ENCODE results near the gene RPP14.

RPP14 gene

GRCh38 chr3:58369038-58369437 is 63.0 kb downstream of the RPP14 start:
- TF ChIP-seq CTCF (IDR thresholded peaks at IDR 0.05; ENCODE audit: insufficient read depth, low read depth, low read length, missing control alignments) = no peak
- DNase-seq (ENCODE audit: low read depth) = no peak
- H3K4me3 ChIP-seq (ENCODE audit: low read depth, low read length) = no peak overlapping the region

Measured in GM12865 (cell line).